Measurements from ENCODE around the gene NLRC3. TPM values are rescaled to one million over a fixed set of nuclear protein-coding genes. Genes with fewer than 3 reads are reported as not detected.

Gene NLRC3
- total RNA-seq: not detected in 2 replicates
- long read RNA-seq, partial matches to known transcripts: 0 of 2 reads
- long read RNA-seq, other reads (novel, unspliced or antisense): 2 of 2 reads

GRCh38 chr16:3577302-3577752 lies at the start of gene NLRC3:
NLRC3 (minus strand) TSS chr16:3577403; CDS start chr16:3565036, 12,367 bp downstream.
- no peak for TF ChIP-seq CTCF (IDR thresholded peaks at IDR 0.05)
- Mint-ChIP-seq H3K36me3 (ENCODE audit: unreplicated experiment) (no peaks in the 10 kb centered on the region), H3K4me1 (ENCODE audit: unreplicated experiment) (peaks cover 6% of the 10 kb centered on the region), H3K27ac (ENCODE audit: unreplicated experiment) (no peak within 1 kb of the TSS), H3K27me3 (ENCODE audit: unreplicated experiment) (no peaks in the 10 kb centered on the region), H3K4me3 (ENCODE audit: unreplicated experiment) (no peak within 1 kb of the TSS), H3K9me3 (ENCODE audit: unreplicated experiment) (no peaks in the 10 kb centered on the region)
- DNase-seq (ENCODE audit: extremely low spot score, unreplicated experiment): no peak

GRCh38 chr16:3625911-3626732 lies 48.9 kb upstream of the NLRC3 start:
- Mint-ChIP-seq H3K36me3 (ENCODE audit: unreplicated experiment) (no peaks in the 10 kb centered on the region), H3K27ac (ENCODE audit: unreplicated experiment) (no peak overlapping the region), H3K4me1 (ENCODE audit: unreplicated experiment) (peaks cover 4% of the 10 kb centered on the region), H3K4me3 (ENCODE audit: unreplicated experiment) (no peak overlapping the region), H3K27me3 (ENCODE audit: unreplicated experiment) (no peaks in the 10 kb centered on the region), H3K9me3 (ENCODE audit: unreplicated experiment) (no peaks in the 10 kb centered on the region)
- DNase-seq (ENCODE audit: extremely low spot score, unreplicated experiment): no peak
- TF ChIP-seq CTCF (IDR thresholded peaks at IDR 0.05): no peak

- H3K4me3 Mint-ChIP-seq (ENCODE audit: unreplicated experiment): no peak overlapping the region
- peaks cover 4% of the 10 kb centered on the region for H3K4me1 Mint-ChIP-seq (ENCODE audit: unreplicated experiment)
- no peak for TF ChIP-seq CTCF (IDR thresholded peaks at IDR 0.05)
- H3K27ac Mint-ChIP-seq (ENCODE audit: unreplicated experiment): no peak overlapping the region
- no peaks in the 10 kb centered on the region for H3K36me3 Mint-ChIP-seq (ENCODE audit: unreplicated experiment)
- H3K27me3 Mint-ChIP-seq (ENCODE audit: unreplicated experiment): no peaks in the 10 kb centered on the region
- no peak for DNase-seq (ENCODE audit: extremely low spot score, unreplicated experiment)
- H3K9me3 Mint-ChIP-seq (ENCODE audit: unreplicated experiment): no peaks in the 10 kb centered on the region
These were observed 48.1 kb upstream of the NLRC3 start for GRCh38 chr16:3625331-3625730.

- Mint-ChIP-seq H3K4me3 (ENCODE audit: unreplicated experiment) (no peak overlapping the region), H3K4me1 (ENCODE audit: unreplicated experiment) (peaks cover 4% of the 10 kb centered on the region), H3K27ac (ENCODE audit: unreplicated experiment) (no peak overlapping the region), H3K9me3 (ENCODE audit: unreplicated experiment) (no peaks in the 10 kb centered on the region), H3K27me3 (ENCODE audit: unreplicated experiment) (no peaks in the 10 kb centered on the region), H3K36me3 (ENCODE audit: unreplicated experiment) (no peaks in the 10 kb centered on the region)
- DNase-seq (ENCODE audit: extremely low spot score, unreplicated experiment): no peak
- TF ChIP-seq CTCF (IDR thresholded peaks at IDR 0.05): no peak
These were observed 46.4 kb upstream of the NLRC3 start for GRCh38 chr16:3623642-3624041.

- Mint-ChIP-seq H3K4me3 (ENCODE audit: unreplicated experiment) (no peak overlapping the region), H3K4me1 (ENCODE audit: unreplicated experiment) (peaks cover 6% of the 10 kb centered on the region), H3K36me3 (ENCODE audit: unreplicated experiment) (peaks cover 4% of the 10 kb centered on the region), H3K27ac (ENCODE audit: unreplicated experiment) (no peak overlapping the region), H3K27me3 (ENCODE audit: unreplicated experiment) (no peaks in the 10 kb centered on the region), H3K9me3 (ENCODE audit: unreplicated experiment) (no peaks in the 10 kb centered on the region)
- no peak for TF ChIP-seq CTCF (IDR thresholded peaks at IDR 0.05)
- no peak for DNase-seq (ENCODE audit: extremely low spot score, unreplicated experiment)
These were observed 41.6 kb upstream of the NLRC3 start for GRCh38 chr16:3618769-3619141.
